ENCODE measurements around the gene TTC4. TPM values are rescaled to one million over a fixed set of nuclear protein-coding genes. Genes with fewer than 3 reads are reported as not detected.

TTC4 gene, protein sequence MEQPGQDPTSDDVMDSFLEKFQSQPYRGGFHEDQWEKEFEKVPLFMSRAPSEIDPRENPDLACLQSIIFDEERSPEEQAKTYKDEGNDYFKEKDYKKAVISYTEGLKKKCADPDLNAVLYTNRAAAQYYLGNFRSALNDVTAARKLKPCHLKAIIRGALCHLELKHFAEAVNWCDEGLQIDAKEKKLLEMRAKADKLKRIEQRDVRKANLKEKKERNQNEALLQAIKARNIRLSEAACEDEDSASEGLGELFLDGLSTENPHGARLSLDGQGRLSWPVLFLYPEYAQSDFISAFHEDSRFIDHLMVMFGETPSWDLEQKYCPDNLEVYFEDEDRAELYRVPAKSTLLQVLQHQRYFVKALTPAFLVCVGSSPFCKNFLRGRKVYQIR
- 41.6 and 47.0 TPM in 2 replicates for total RNA-seq

GRCh38 chr1:54715493-54716298 is at the start of gene TTC4:
TSS of gene TTC4 (plus strand) at chr1:54715861. CDS start at chr1:54715909, 48 bp downstream.

GRCh38 chr1:54764133-54764921 is 48.7 kb downstream of the TTC4 start, which contains the start of gene PARS2:
TSS of gene PARS2 (minus strand) at chr1:54764523. CDS start at chr1:54759161, 5,362 bp downstream.

Other genes with a start within 250 kb of the TTC4 start
- 4.1 and 8.7 TPM in 2 replicates for gene ACOT11, start 167.6 kb upstream of the TTC4 start, total RNA-seq
- gene FAM151A, start 92.3 kb upstream of the TTC4 start, total RNA-seq = not detected in 2 replicates
- gene MROH7, start 74.1 kb upstream of the TTC4 start, total RNA-seq = under 0.01 and 0.14 TPM in 2 replicates
- 2.0 and 4.1 TPM in 2 replicates for gene PARS2, start 48.7 kb downstream of the TTC4 start, total RNA-seq
- not detected in 2 replicates for gene TTC22, start 85.5 kb downstream of the TTC4 start, total RNA-seq
- gene DHCR24, start 171.3 kb downstream of the TTC4 start, total RNA-seq = 116 and 244 TPM in 2 replicates

Data from thoracic aorta endothelial cell (primary cell).